ENCODE data around the gene ACYP2.
"Not testable (repeated sequence)": the region's sequence is repeated elsewhere in the genome, so short reads cannot be mapped to it uniquely, and the experiment has no call there.

Gene ACYP2

GRCh38 chr2:54107903-54108615 is 7.4 kb upstream of the ACYP2 start:
- no peak for DNase-seq
- TF ChIP-seq GATA1 (IDR thresholded peaks at IDR 0.05; ENCODE audit: low read depth, low read length) (no peak), POLR2A (IDR thresholded peaks at IDR 0.05; ENCODE audit: low read length) (no peak)

- no peak for DNase-seq
- TF ChIP-seq GATA1 (IDR thresholded peaks at IDR 0.05; ENCODE audit: low read depth, low read length): no peak
- TF ChIP-seq POLR2A (IDR thresholded peaks at IDR 0.05; ENCODE audit: low read length): no peak
Measured at GRCh38 chr2:54109848-54110247, 5.6 kb upstream of the ACYP2 start.

- DNase-seq: not testable (repeated sequence)
Measured at GRCh38 chr2:54114479-54114878, 936 bp upstream of the ACYP2 start.

- no peak for DNase-seq
- TF ChIP-seq POLR2A (IDR thresholded peaks at IDR 0.05; ENCODE audit: low read length) (no peak), GATA1 (IDR thresholded peaks at IDR 0.05; ENCODE audit: low read depth, low read length) (no peak)
Measured at GRCh38 chr2:54114936-54115283, 505 bp upstream of the ACYP2 start.

DNA sequence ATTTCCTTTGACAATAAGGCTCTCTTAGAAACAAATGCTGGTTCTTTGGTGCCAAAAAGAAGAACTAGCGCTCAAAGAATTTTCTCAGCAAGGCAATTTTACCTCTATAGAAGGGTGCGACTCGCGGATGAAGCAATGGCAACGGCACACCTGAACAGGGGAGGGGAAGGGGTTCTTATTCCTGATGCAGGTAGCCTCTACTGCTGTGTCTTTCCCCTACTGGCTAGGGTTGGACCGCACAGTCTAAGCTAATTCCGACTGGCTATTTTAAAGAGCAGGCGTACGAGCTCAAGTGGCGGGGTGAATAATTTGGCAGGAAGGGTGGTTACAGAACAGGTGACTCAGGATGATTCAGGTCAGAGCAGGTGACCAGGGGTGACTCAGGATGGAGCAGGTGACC is 1.2 kb downstream of the ACYP2 start:
- DNase-seq: peak; percentile 41

DNA sequence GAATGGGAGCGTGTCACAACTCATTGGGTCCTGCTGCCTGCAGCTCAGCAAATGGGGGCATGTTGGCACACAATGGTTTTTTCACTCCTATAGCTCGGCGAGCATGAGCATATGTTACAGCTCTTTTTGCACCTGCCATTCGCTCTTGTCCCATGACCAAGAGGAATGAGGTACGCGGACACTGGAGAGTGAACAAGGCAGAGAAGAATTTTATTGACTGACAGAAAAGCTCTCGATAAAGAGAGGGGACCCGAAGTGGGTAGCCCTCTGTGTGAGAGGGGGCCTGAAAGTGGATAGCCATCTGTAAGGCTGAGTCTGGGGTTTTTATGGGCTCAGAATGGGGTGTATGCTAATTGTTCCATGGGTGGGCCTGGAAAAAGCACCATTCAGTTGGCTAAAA is 5.5 kb downstream of the ACYP2 start:
- DNase-seq: peak; percentile 6 to 14
- TF ChIP-seq GATA1 (IDR thresholded peaks at IDR 0.05; ENCODE audit: low read depth, low read length): no peak
- no peak for TF ChIP-seq POLR2A (IDR thresholded peaks at IDR 0.05; ENCODE audit: low read length)

- TF ChIP-seq POLR2A (IDR thresholded peaks at IDR 0.05; ENCODE audit: low read length) (no peak), GATA1 (IDR thresholded peaks at IDR 0.05; ENCODE audit: low read depth, low read length) (no peak)
- no peak for DNase-seq
Measured at GRCh38 chr2:54122171-54122935, 6.9 kb downstream of the ACYP2 start.

DNA sequence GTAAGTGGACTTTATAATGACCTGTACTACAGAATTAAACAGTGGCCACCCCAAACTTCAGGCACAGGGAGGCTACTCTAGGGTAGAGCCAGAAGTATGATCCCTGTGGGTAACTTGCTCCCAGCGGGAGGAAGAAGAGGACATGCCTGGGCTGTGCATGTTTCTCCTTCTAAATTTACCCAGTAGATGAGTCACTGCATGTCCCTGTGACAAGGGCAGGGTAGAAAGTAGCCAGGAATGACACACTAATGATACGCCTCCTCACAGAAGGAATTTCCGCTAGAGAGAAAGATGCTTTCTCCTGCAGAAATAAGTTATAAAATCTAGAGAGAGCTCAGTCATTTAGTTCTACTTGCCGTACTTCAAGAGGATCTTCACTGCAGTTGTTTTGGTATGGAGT is 7.5 kb downstream of the ACYP2 start:
- DNase-seq: no peak
- TF ChIP-seq POLR2A (IDR thresholded peaks at IDR 0.05; ENCODE audit: low read length): no peak

- DNase-seq: not testable (repeated sequence)
Measured at GRCh38 chr2:54127174-54127573, 11.8 kb downstream of the ACYP2 start.

DNA sequence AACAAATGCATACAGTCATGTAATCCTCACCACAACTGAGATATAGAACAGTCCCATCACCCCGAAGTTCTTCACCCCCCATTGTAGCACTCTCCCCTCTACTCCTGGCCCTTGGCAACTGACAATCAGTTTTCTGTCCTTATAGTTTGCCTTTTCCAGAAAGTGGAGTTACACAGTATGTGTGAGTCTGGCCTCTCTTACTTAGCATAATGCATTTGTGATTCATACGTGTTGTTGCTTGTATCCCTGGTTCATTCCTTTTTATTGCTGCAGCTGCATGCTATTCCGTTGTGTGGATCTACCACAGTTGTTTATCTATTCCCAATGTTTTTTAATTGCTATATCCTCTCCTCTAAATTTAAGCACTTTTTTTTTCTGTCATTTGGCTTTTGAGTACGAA is 17.6 kb downstream of the ACYP2 start:
- DNase-seq: no peak
- TF ChIP-seq POLR2A (IDR thresholded peaks at IDR 0.05; ENCODE audit: low read length) (no peak), GATA1 (IDR thresholded peaks at IDR 0.05; ENCODE audit: low read depth, low read length) (no peak)

- no peak for DNase-seq
- TF ChIP-seq GATA1 (IDR thresholded peaks at IDR 0.05; ENCODE audit: low read depth, low read length) (no peak), POLR2A (IDR thresholded peaks at IDR 0.05; ENCODE audit: low read length) (no peak)
Measured at GRCh38 chr2:54139210-54139609, 23.8 kb downstream of the ACYP2 start.

DNA sequence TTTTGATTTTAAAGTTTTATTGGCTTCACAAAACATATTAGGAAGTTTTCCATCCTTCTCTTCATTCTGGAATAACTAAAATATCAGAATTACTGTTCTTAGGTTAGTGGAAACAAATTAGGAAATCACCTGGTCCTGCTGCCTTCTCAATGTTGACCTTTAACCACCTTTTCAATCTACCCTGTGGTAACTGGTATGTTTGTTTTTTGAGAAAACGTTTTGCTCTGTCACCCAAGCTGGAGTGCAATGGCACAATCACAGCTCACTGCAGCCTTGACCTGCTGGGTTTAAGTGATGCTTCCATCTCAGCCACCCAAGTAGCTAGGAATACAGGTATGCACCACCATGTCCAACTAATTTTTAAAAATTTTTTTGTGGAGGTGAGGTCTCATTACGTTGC is 28.4 kb downstream of the ACYP2 start:
- TF ChIP-seq POLR2A (IDR thresholded peaks at IDR 0.05; ENCODE audit: low read length): no peak
- no peak for TF ChIP-seq GATA1 (IDR thresholded peaks at IDR 0.05; ENCODE audit: low read depth, low read length)
- DNase-seq: no peak

DNA sequence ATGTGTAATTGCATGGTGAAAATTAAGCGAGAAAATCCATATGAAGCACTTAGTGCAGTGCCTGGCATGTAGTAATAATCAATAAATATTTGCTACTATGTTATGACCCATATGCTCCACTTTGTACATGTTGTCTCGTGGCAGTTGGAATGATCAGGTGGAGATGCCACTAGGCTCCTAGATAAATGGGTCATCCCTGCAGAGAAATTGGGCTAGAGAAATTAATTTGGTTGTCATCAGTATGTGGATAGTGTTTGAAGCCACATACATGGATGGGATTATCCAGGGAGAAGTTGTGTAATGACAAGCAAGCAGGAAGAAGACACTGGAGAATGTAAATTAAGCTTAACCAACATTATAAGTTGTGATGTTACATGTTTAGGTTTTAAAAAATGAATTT is 33.0 kb downstream of the ACYP2 start:
- DNase-seq: no peak

DNA sequence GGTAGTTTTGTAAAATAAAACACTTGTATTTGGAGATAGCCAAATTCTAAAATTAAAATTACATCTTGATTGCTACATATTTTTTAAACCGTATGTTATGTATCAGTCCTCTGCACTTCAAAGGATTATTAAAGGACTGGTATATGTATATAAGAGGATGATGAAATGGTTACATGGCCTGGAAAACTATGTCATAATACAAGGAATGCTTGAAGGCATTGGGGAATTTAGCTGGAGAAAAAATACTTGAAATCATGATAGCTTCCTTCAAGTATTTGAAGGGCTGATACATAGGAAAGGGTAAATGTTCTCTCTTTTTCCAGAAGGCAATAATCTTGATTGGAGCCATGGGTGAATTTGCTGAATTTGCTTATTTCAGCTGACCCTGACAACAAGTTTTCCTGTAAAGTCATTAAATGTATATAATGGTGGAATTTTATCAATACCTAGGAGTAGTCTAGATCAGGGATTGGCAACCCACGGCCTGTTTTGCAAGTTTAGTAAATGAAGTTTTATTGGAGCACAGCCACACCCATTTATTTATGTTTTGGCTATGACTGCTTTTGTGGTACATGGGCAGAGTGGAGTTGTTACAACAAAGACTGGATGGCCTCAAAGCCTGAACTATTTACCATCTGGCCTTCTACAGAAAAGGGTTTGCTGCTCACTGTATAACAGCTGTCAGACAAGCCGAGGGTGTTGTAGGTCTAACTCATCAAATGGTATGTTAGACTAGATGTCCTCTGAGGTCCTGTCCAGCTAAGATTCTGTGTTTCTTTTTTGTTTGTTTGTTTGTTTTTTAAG is 34.4 kb downstream of the ACYP2 start:
- DNase-seq: no peak
- TF ChIP-seq GATA1 (IDR thresholded peaks at IDR 0.05; ENCODE audit: low read depth, low read length) (no peak), POLR2A (IDR thresholded peaks at IDR 0.05; ENCODE audit: low read length) (no peak)

More for the DNA sequence above, 33.0 kb downstream of the ACYP2 start:
- TF ChIP-seq GATA1 (IDR thresholded peaks at IDR 0.05; ENCODE audit: low read depth, low read length): no peak
- TF ChIP-seq POLR2A (IDR thresholded peaks at IDR 0.05; ENCODE audit: low read length): no peak

- DNase-seq: no peak
- no peak for TF ChIP-seq GATA1 (IDR thresholded peaks at IDR 0.05; ENCODE audit: low read depth, low read length)
- no peak for TF ChIP-seq POLR2A (IDR thresholded peaks at IDR 0.05; ENCODE audit: low read length)
Measured at GRCh38 chr2:54158311-54158710, 42.9 kb downstream of the ACYP2 start.
